IPS DF 4.7 (cell line): ENCODE results near the gene CFAP65.

Experiments used
- DNase-seq: peaks from one replicate; pipeline ENCODE4 v3.0.0-alpha.2; 2013; ENCODE audit warnings: low spot score; ENCODE audit errors: extremely low read depth

The CFAP65 gene

DNA sequence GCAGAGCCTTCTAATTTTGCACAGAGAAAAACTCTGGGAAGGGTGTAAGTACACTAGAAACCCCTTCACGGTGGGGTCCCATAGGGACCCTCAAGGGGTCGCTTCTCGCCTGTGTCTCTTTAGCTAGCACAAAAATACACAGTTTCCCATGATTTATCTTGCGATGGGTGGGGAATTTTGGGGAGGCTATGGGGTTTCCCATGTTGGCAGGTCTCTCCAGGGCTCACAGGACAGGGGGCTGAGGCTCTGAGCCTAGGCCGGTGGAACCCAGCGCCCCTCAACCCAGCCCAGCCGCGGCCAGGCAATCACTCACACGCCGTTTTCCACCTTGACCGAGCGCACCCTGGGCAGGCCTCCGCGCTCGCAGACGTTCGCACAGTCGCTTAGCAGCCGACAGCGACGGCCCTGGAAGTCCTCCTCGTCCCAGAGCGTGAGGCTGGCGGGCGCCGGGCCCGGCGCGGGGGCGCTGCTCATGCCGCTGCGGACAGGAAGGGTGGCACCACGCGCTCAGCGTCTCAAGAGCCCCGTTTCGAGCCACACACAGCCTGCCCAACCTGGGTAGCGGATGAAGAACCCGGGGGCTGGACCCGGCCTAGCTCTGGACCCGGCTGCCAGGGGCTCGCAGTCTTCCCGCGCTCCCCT lies 48.5 kb downstream of the CFAP65 start:
- DNase-seq = no peak

DNA sequence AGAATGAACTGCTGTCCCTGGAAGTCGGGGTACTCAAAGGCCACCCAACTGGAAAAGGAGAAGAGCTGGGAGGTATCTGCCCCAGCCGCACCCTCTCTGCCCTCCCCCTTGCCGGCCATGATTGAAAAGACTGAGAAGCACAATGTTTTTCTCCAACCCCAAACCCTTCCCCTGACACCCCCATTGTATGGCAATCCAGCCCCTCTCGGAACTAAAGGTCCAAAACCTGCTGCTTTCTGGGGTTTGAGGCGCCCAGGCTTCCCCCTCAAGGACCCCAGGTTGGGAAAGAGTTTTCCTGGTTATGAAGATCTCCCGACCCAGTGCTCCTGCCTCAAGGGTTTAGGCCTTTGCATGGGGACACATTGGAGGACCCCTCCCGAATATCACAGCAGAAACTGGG lies 49.1 kb downstream of the CFAP65 start:
- DNase-seq = no peak

DNA sequence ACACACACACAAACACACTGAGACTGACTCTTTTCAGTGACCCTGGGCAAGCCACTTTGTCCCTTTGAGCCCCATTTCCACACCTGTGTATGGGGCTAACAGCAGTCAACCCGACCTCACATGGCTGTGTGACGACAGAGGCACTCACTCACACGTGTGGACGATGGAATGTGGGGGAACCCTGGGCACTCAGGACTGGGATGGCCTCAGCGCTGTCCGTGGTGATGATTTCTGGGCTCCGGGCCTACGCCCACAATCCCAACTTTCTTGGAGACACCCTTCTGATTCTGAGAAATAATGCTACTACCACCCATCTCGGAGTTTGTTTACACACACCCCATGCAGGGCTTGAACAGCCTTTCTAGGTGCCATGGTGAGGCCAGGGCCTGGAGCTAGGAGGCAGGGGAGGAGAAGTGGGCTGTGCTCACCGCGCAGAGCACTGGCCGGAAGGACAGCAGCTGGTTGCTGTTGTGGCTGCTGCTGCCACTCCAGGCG lies 49.6 kb downstream of the CFAP65 start:
- no peak for DNase-seq

DNA sequence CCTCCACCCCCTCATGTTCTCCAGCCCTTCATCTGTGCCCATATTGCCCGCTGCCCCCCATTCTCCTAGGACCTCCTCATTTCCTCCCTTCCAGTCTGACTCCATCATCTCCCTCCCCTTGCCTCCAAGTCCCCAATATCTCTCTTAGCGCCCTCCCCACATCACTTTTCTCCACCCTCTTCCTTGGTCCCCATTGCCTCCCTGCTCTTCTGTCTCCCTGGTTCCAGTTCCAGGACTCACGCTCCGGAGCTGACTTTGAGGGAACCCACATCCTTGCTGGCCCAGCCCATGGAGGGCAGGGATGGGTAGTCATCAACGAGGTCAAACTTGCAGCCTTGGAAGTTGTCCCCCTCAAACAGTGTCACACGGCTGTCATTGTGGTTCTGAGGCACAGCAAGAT lies 50.7 kb downstream of the CFAP65 start:
- DNase-seq = no peak

DNA sequence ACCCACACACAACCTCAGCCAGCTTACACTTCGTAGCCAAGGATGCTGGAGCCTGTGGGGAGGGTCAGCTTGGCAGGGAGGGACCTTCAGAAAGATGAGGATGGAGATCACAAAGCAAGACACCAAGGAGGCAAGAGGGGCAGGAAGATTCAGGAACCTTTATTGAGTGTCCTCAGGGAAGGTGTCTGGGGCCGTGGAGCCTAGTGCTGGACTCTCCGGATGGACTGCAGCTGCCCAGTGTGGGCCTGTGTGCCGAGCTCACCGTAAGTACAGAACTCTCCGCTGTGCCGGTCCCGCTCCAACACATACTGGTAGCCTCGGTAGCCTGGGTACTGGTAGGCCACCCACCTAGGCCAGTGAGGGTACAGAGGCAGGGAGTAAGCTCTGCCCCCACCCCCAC lies 51.3 kb downstream of the CFAP65 start:
- no peak for DNase-seq

DNA sequence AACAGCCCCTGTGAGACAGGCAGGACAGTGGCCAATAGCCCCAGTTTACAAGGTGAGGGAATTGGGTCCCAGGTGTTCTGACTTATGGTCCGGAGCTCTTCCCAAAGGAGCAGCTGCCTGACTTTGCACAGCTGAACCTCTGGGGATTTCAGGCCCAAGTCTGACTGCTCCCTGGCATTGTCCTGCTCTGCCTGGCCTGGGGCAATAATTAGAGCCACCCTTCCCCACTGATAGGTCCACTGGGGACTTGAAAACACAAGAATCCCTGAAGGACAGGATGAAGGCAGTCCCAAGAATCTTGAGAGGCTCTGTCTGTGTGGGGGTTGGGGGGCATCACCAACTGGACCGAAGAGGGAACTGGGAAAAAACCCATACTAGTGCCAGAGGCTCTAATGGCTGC lies 52.7 kb downstream of the CFAP65 start:
- no peak for DNase-seq

DNA sequence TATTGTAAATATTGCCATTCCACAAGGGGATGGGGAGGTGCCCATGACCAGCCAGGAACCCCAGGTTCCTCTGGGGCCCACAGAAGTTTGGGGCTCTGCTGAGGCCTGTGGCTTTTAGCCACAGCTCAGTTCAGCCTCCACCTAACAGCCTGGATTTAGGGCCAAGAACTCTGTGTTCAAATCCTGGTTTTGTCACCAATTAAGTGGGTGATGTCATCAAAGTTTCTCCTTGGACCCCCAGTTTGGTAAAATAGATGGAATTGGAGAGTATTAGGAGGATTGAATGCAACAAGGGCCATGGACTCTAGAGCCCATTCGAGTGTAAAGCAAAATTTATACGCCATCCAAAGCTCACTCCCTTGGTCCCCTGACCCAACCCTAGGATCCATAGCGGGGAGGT lies 53.2 kb downstream of the CFAP65 start:
- no peak for DNase-seq

DNA sequence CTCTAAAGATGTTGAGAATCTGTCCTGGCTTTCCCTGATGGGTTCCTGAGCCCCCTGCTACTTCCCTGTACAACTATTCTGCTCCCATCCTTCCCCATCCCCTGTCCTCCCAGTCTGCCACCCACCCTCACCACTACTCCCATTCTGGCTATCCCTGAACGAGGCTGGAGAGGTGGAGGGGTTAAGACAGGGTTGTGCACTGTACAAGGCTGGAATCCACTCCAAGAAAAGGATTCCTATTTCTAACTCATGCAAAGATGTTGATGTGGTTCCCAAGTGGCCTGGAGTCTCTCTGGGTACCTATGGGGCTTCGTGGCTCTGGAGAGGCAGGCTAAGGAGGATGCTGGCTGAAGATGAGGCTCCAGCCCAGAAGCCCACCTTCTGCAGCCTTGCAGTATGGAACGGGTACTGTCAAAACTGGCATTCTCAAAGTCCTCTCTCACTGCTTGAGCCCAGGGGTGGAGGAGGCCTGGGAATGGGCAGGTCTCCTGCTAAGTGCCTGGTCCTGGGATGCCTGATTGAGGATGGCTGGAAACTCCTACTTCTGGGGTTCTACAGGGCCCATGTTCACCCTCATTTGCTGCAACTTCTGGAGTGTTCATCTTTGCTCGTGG lies 55.1 kb downstream of the CFAP65 start:
- DNase-seq = no peak

DNA sequence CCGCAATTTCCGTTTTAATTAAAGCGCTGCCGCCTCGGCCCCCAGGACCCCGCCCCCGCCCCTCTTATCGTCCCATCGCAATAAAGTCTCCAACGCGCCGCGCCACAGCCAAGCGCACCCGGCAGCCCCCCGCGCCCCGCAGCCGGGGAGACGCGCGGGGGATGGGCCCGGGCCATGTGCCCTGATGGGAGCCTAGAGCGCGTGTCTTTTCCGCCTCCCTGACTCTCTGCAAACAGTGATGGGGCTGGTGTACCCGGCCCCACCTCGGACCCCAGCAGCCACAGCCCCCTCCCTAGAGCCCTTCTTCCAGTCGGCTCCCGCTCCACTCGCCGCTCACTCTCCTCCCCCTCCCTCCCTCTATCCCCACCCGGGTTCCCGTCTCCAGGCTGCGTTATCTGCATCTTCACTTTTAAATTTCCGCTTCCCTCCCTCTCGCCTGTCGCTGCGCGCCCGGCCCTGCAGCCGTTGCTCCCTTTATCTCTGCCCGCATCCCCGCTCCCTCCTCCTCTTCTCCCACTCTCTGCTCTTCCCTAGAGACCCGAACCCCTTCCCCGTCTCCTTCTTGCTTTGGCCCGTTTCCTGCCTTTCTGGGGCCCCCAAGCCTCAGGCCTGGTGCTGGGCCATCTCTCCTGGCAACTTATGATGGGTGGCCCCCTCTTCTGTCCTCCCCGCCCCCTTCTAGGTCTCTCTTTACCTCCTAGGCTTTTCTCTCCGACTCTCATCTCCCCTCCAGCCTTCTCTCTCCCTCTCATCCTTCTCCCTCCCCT lies 55.8 kb downstream of the CFAP65 start:
- DNase-seq = no peak

DNA sequence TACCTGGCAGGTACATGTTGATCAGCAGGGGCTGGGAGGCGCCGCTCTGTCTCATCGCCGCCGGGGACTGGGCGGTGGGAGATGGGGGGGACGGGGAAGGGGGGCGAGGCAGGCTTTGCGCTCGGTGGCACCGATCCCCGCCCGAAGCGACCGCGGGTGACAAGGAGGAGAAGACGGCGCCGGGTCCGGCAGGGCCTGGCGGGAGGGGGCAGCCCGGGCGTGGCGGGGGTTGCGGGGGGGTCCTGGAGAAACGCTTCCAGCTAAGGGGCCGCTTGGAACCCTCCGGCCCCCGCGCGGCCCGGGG lies 56.3 kb downstream of the CFAP65 start, which contains the start of gene FEV:
Gene FEV (minus strand): TSS at position 164 of the 304 bp plus-strand sequence. CDS start 109 bp downstream, at position 55.
- no peak for DNase-seq

DNA sequence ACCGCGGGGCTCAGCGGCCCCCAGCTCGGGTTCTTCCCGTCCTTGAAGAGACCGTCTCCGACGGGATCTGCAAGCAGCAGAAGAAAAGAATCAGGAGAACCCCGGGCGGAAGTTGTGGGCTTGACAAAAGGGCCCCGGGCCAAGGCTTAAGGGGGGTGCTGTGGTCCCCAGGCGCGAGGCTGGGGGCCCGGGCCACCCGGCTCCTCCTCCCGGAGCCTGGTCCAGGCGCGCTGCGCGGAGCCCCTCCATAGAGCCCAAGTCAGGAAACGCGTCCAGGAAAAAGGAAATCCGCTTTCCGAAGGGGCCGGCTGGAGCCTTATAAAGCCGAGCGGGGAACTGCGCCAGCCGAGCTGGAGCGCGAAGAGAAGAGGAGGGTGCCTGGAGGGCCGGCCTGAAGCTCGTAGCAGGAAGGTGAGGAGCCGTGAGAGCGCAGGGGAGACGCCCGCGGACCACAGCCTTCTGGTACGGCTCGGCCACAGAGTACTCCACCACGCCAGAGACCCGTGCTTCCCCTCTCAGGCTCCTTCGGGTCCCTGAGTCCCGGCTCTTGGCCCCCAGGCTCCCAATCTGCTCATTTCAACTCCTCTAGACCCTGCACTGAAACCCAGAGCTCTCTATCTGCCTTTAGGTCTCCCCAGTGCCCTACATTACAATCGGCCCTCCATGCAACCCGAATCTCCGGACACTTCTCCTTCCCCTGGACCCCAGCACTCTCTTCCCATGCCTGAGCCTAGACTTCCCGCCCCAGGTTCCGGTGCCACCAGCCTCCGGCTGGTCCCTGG lies 56.9 kb downstream of the CFAP65 start:
- DNase-seq = no peak

DNA sequence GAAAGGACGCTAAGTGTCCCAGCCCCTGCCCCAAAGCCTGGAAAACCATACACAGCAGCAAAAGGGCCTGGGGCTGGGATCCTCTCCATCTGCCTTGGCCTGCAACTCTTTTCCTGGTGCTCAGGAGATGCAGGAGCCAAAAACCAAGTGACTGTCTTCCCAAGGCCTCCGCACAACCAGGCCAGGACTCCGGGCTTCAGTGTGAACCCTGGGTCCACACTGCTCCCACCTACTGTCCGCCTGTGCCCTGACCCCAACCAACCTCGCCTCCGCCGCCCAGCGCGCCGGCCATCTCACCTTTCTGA lies 57.4 kb downstream of the CFAP65 start:
- no peak for DNase-seq

DNA sequence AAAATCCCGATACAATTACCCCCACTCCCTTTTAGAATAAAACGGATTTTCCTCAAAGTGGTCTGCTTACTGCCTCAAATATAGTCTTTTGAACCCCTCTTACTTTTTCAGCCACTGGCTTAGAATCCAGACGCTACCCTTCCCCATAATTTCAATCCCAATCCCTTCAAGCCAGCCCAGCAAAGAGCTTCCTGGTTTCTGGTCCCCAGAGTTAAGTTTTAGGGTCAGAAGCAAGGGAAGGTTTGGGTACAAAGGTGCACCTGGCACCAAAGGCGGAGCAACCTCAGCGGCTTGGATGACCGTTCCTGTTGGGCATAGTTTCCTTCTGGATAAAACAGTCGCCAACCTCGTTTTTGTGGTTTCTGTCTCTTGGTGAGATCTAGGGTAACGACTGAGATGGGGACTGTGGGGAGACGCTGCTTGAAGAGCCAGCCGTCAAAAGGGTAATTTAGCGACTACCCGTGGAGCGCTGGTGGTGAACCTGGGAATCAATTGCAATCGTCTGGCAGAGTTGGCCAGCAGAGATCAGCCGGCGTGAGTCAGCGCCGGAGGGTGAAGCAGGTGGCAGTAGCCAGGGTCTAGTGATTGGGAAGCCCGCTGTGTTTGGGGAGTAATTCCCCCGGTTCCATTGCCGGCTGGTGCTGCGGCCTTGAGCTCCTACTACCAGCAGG lies 57.9 kb downstream of the CFAP65 start:
- no peak for DNase-seq

DNA sequence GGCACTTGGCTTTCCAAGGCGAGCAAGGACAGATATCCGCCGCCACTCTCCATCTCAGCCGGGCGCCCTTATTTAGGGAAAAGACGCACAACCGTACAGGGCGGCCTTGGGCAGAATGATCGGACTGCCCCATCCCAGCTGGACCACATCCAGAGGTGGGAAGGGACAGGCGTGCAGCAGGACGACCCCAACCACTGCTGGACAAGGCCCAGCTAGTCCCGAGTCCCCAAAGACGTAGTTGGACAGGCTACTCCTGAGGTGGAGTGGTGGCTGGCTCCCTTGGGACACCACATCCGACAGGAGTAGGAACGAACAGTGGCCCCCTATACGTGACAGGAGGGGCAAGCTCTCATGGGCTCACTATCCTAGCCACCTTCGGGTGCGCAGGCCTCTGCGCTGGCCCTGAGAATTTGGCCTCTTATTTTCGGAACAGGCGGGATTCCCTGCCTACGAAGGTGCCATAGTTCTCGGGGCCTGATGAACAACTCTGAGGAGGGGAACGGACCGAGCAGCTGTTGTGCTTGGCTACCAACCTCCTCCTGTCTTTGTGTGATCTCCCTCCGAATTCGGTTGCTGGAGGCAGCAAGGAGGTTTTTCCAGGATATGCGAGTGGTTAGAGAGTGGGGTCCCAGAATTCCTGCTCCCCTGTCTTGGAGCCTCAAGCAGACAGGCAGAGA lies 58.6 kb downstream of the CFAP65 start:
- no peak for DNase-seq

DNA sequence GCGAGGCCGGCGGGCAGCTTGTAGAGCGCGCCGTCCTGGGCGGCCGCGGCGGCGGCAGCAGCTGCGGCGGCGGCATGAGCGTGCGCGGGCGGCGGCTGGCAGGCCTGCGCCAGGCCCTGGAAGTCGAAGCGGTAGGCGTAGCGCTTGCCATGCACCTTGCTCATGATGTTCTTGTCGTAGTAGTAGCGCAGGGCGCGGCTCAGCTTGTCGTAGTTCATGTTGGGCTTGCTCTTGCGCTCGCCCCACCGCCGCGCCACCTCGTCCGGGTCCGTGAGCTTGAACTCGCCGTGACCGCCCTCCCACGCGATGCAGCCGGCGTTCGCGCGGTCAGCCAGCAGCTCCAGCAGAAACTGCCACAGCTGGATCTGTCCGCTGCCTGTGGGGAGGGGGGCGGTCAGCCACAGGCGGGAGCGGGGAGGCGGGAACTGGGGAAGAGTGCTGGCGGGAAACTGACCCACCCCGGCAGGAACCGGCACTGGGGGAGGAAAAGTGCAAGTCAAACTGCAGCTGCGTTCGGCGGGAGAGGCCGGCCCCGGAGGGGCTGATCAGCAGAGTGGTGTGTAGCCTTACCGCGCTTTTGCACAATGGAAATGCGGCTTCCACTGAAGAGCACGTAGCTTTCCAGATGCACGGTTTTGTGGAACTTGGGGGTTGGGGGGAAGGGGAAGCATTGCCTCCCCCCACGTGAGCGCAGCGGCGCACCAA lies 59.3 kb downstream of the CFAP65 start:
- no peak for DNase-seq

DNA sequence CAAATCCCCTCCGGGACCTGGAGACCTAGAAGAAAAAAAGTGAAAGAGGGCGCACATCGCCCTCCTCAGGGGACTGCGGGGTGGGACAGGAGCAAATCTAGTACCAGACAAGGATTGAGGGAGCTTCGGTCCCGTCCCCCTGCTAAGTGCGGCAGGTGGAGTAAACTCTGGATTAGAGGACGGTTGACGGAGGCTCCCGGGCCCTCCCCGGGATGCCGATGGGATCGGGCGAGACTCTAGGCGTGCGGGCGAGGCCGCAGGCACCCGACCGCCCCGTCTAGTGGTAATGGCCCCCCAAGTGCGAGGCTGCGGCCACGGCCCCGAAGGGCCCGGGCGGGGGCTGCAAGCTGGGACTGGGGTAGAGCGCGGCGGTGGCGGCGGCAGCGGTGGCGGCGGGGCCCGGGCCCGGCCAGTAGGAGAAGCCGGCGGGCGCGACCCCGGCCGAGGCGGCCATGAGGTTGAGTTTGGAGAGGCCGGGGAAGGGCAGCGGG lies 59.9 kb downstream of the CFAP65 start:
- no peak for DNase-seq

DNA sequence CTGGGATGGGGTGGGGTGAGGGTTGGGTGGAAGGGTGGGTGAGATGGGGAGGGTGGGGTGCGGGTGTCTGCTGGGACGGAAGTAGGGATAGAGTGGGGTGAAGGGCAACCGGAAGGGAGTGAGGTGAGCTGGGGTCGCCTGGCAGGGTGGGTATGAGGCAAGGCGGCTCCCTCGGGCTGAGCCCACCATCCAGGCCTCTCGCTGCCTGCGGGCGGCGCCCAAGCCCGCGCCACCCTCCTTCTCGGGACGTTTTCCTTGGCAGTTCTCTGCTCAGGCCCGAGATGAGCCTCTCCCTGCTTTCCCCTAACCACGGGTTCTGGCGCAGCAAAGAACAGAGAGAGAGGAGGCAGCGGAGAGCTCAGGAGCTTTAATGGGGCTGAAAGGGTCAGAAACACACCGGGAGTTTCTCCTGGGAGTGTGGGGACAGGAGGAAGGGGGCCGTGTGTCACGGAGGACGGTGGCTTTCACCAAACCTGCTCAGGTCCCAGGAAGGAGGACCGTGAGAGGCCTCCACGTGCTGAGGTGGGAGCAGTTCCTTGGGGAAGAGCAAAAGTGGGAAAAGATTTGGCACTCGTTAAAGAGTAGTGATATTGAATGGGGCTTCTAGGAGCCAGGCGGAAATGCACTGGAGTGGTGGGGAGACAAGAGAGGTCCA lies 60.5 kb downstream of the CFAP65 start:
- DNase-seq = no peak

DNA sequence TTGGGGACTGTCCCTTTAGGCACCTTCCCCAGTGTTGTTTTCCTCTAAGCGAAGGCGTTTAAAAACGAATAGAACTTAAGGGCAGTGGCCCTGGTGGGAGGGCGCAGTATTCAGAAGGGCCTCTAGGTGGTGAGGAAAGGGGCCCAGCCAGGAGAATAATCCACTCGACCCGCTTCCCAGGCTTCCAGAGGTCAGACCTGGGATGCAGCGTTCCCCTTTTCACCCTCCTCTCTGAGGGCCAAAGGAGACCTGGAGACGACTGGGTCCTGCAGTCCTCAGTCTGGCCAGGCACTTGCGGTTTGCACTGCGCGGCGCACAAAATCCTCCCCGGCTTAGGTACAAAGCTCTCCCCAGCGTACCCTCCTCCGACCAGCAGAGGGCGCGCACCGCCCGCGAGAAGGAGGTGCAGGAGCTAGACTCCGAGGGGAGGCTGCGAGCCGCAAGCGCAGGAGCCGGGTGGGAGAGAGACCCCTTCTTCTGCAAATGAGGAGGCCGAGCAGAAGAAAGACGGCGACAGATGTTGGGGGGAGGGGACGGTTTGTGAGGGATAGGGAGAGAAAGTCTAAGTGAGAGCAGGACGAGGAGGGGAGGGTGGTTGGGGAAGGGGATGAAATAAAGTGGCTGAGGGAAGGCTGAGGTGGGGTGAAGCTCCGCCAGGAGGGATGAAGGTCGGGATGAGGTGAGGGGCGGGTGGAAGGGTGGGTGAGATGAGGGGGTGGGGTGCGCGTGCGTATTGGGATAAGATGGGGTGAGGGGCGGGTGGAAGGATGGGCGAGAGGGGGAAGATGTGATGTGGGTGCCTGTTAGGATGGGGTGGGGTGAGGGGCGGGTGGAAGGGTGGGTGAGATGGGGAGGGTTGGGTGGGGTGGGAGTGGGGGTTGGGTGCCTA lies 61.2 kb downstream of the CFAP65 start:
- DNase-seq = no peak
